Measurements from ENCODE around the gene ABCA7. TPM values are rescaled to one million over a fixed set of nuclear protein-coding genes. Genes with fewer than 3 reads are reported as not detected.

Gene ABCA7
- total and polyA plus RNA-seq, 2 of the 13 experiments (the other 11 are each of a cell fraction or from before 2014, with no cell fraction given) = 4.4 to 32.4 TPM

DNA sequence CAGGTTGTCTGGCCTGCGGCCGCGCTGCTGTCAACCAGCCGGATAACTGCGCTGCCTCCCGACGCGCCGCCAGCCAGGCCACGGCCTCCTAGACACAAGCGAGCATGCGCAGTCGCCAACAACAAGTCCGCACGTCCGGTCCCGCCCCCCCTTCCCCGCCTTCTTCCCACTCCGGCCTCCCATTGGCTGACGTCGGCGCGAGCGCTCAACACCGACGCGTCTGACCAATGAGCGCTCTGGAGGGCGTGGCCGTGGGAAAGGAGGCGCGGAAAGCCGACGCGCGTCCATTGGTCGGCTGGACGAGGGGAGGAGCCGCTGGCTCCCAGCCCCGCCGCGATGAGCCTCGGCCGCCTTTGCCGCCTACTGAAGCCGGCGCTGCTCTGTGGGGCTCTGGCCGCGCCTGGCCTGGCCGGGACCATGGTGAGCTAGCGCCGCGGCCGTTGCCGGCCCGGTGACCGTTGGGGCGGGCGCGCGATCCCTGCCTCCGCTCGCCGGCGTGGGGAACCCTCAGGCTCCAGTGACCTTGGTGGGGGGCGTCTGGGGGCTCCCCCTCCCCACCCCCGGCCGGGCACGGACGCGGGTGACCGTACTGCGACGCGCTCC is 63.9 kb downstream of the ABCA7 start, which contains the start of gene GPX4 (continued):
- TF ChIP-seq, protein P1, sequence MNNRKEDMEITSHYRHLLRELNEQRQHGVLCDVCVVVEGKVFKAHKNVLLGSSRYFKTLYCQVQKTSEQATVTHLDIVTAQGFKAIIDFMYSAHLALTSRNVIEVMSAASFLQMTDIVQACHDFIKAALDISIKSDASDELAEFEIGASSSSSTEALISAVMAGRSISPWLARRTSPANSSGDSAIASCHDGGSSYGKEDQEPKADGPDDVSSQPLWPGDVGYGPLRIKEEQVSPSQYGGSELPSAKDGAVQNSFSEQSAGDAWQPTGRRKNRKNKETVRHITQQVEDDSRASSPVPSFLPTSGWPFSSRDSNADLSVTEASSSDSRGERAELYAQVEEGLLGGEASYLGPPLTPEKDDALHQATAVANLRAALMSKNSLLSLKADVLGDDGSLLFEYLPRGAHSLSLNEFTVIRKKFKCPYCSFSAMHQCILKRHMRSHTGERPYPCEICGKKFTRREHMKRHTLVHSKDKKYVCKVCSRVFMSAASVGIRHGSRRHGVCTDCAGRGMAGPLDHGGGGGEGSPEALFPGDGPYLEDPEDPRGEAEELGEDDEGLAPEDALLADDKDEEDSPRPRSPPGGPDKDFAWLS (CRISPR knock-in tag; IDR thresholded peaks at IDR 0.05; ENCODE audit: borderline replicate concordance) = no peak
- TF ChIP-seq ZNF501 (CRISPR knock-in tag; IDR thresholded peaks at IDR 0.05) (peak; percentile 61), PHF21A (CRISPR knock-in tag; IDR thresholded peaks at IDR 0.05) (0 out of 2 replicates have a peak, but pooled peaks have one; percentile 39), FLYWCH1 (CRISPR knock-in tag; IDR thresholded peaks at IDR 0.05) (no peak), ZNF7 (CRISPR knock-in tag; IDR thresholded peaks at IDR 0.05) (no peak), ZNF441 (CRISPR knock-in tag; IDR thresholded peaks at IDR 0.05; ENCODE audit: borderline replicate concordance) (no peak; the same call in none of the 2 replicates), NR3C1 (CRISPR knock-in tag; IDR thresholded peaks at IDR 0.05) (no peak), MIER3 (CRISPR knock-in tag; IDR thresholded peaks at IDR 0.05; ENCODE audit: borderline replicate concordance) (no peak; the same call in 1 of the 2 replicates), MXI1 (IDR thresholded peaks at IDR 0.05; ENCODE audit: borderline replicate concordance, low read depth, low read length) (peak; percentile 74; the same call in 1 of the 3 replicates), ZNF879 (CRISPR knock-in tag; IDR thresholded peaks at IDR 0.05) (peak; percentile 81), HNRNPUL1 (IDR thresholded peaks at IDR 0.05; ENCODE audit: low read depth, low read length) (0 out of 2 replicates have a peak, but pooled peaks have one; percentile 22), ZNF251 (CRISPR knock-in tag; IDR thresholded peaks at IDR 0.05) (no peak), DR1 (CRISPR knock-in tag; IDR thresholded peaks at IDR 0.05) (peak; percentile 70; the same call in 1 of the 2 replicates), ZGPAT (CRISPR knock-in tag; IDR thresholded peaks at IDR 0.05) (peak; percentile 63; the same call in 1 of the 2 replicates), THAP11 (CRISPR knock-in tag; IDR thresholded peaks at IDR 0.05) (peak; percentile 72), ZNF230 (CRISPR knock-in tag; IDR thresholded peaks at IDR 0.05) (0 out of 2 replicates have a peak, but pooled peaks have one; percentile 76), GATA4 (IDR thresholded peaks at IDR 0.05; ENCODE audit: borderline replicate concordance, low read depth) (peak; percentile 31; the same call in 1 of the 2 replicates), ZNF773 (CRISPR knock-in tag; IDR thresholded peaks at IDR 0.05; ENCODE audit: borderline replicate concordance) (peak; percentile 59; the same call in 1 of the 2 replicates), TAF15 (IDR thresholded peaks at IDR 0.05; ENCODE audit: low read depth, low read length, poor library complexity, severe bottlenecking) (no peak), ZNF841 (CRISPR knock-in tag; IDR thresholded peaks at IDR 0.05; ENCODE audit: borderline replicate concordance) (no peak)
- TF ChIP-seq, protein P2, sequence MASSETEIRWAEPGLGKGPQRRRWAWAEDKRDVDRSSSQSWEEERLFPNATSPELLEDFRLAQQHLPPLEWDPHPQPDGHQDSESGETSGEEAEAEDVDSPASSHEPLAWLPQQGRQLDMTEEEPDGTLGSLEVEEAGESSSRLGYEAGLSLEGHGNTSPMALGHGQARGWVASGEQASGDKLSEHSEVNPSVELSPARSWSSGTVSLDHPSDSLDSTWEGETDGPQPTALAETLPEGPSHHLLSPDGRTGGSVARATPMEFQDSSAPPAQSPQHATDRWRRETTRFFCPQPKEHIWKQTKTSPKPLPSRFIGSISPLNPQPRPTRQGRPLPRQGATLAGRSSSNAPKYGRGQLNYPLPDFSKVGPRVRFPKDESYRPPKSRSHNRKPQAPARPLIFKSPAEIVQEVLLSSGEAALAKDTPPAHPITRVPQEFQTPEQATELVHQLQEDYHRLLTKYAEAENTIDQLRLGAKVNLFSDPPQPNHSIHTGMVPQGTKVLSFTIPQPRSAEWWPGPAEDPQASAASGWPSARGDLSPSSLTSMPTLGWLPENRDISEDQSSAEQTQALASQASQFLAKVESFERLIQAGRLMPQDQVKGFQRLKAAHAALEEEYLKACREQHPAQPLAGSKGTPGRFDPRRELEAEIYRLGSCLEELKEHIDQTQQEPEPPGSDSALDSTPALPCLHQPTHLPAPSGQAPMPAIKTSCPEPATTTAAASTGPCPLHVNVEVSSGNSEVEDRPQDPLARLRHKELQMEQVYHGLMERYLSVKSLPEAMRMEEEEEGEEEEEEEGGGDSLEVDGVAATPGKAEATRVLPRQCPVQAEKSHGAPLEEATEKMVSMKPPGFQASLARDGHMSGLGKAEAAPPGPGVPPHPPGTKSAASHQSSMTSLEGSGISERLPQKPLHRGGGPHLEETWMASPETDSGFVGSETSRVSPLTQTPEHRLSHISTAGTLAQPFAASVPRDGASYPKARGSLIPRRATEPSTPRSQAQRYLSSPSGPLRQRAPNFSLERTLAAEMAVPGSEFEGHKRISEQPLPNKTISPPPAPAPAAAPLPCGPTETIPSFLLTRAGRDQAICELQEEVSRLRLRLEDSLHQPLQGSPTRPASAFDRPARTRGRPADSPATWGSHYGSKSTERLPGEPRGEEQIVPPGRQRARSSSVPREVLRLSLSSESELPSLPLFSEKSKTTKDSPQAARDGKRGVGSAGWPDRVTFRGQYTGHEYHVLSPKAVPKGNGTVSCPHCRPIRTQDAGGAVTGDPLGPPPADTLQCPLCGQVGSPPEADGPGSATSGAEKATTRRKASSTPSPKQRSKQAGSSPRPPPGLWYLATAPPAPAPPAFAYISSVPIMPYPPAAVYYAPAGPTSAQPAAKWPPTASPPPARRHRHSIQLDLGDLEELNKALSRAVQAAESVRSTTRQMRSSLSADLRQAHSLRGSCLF (CRISPR knock-in tag; IDR thresholded peaks at IDR 0.05; ENCODE audit: borderline replicate concordance) = no peak
- TF ChIP-seq, protein P3, sequence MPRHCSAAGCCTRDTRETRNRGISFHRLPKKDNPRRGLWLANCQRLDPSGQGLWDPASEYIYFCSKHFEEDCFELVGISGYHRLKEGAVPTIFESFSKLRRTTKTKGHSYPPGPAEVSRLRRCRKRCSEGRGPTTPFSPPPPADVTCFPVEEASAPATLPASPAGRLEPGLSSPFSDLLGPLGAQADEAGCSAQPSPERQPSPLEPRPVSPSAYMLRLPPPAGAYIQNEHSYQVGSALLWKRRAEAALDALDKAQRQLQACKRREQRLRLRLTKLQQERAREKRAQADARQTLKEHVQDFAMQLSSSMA (CRISPR knock-in tag; IDR thresholded peaks at IDR 0.05) = 0 out of 2 replicates have a peak, but pooled peaks have one; percentile 52

Data from HepG2 (cell line).